GM11168 (cell line): Measurements from ENCODE around the gene VPS11.
"Not testable (repeated sequence)": the region's sequence is repeated elsewhere in the genome, so short reads cannot be mapped to it uniquely, and the experiment has no call there.

Experiments used
- in situ Hi-C: fragments of 300-500 bp; cut with MboI; formaldehyde crosslinking; loops from one replicate; pipeline ENCODE4 v1.12.0; 2022; ENCODE audit warnings: low sequenced_read_pairs; ENCODE audit not compliant: unreplicated experiment

The VPS11 gene

GRCh38 chr11:119100994-119101758 is 33.6 kb downstream of the VPS11 start:
- in situ Hi-C loops, result no loop called here

GRCh38 chr11:119101759-119102423 is 34.3 kb downstream of the VPS11 start, which contains the start of gene DPAGT1:
Gene DPAGT1 (minus strand): TSS chr11:119101853. CDS start chr11:119101655, 198 bp downstream.
- in situ Hi-C loops, result no loop called here

DNA sequence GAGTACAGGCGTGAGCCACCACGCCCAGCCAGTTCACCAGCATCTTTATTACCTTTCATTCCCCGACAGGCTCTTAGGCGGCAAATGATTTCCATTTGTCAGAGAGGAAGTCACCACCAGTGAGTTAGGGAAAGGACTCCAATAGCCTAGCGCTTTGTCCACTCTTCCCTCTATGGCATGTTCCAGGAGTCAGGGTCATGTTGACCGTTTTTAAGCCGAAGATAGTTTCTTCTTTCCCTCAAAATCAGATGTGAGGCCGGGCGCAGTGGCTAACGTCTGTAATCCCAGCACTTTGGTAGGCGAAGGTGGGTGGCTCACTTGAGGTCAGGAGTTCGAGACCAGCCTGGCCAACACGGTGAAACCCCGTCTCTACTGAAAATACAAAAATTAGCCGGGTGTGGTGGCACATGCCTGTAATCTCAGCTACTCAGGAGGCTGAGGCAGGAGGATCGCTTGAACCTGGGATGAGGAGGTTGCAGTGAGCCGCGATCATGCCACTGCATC is 35.6 kb downstream of the VPS11 start:
- in situ Hi-C loops, result not testable (repeated sequence)

- in situ Hi-C loops, result no loop called here
Observed at GRCh38 chr11:119103793-119104192, 36.2 kb downstream of the VPS11 start.

- in situ Hi-C loops, result no loop called here
Observed at GRCh38 chr11:119106564-119107537, 39.2 kb downstream of the VPS11 start, which contains the start of gene C2CD2L. Gene C2CD2L (plus strand): TSS chr11:119107344. CDS start chr11:119107742, 398 bp downstream.

- in situ Hi-C loops, result no loop called here
Observed at GRCh38 chr11:119107538-119108145, 40.0 kb downstream of the VPS11 start.

- in situ Hi-C loops, result no loop called here
Observed at GRCh38 chr11:119108146-119108856, 40.7 kb downstream of the VPS11 start.

- in situ Hi-C loops, result no loop called here
Observed at GRCh38 chr11:119108857-119109221, 41.2 kb downstream of the VPS11 start.

DNA sequence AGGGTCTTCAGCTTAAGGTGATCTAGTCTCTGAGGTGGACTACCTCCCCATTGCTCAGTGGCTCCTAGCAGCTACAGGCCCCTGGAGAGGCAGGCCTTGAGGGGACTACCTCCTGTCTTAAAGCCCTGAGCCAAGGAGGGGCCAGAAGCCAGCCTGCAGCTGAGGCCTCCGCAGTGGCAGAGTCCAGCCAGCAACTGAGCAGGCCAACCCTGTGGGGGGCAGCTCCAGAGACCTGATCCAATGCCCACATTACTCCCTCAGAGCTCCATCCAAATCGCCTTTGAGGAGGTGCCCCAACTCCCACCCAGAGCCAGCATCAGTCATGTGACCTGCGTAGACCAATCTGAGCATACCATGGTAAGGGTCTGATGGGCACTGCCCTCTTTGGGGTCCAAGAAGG is 42.2 kb downstream of the VPS11 start:
- in situ Hi-C loops, result no loop called here

DNA sequence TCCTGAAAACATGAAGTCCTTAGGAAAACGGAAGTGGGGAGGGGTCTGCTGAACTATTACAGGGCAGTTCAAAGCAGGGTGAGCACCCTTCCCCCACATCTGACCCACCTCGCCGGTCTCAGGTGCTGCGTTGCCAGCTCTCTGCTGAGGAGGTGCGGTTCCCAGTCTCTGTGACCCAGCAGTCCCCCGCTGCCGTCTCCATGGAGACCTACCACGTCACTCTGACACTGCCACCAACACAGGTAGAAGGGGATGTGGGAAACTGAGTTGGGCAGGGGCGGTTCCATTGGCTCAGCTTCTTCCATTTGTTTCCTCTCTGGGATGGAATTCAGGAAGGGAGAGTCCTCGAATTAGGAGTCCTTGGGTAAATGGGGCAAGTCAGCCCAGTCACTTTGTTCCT is 42.8 kb downstream of the VPS11 start:
- in situ Hi-C loops, result no loop called here

- in situ Hi-C loops, result no loop called here
Observed at GRCh38 chr11:119111361-119111925, 43.8 kb downstream of the VPS11 start.

GRCh38 chr11:119112314-119113020 is 44.8 kb downstream of the VPS11 start:
- in situ Hi-C loops, result no loop called here

DNA sequence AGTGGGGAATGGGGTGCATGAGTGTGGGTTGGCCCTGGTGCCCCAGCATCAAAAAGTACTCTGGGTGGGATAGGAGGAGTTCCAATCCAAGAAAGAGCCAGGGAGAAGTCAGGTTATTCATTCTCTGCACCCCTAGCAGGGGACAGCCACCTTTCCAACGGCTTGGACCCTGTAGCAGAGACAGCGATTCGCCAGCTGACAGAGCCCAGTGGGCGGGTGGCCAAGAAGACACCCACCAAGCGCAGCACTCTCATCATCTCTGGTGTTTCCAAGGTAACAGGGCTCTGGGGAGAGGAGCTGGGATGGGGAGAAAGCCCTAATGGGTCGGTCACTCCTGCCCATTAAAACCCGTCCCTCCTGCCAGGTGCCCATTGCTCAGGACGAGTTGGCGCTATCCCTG is 46.1 kb downstream of the VPS11 start:
- in situ Hi-C loops, result no loop called here

- in situ Hi-C loops, result no loop called here
Observed at GRCh38 chr11:119114351-119114750, 46.7 kb downstream of the VPS11 start.

DNA sequence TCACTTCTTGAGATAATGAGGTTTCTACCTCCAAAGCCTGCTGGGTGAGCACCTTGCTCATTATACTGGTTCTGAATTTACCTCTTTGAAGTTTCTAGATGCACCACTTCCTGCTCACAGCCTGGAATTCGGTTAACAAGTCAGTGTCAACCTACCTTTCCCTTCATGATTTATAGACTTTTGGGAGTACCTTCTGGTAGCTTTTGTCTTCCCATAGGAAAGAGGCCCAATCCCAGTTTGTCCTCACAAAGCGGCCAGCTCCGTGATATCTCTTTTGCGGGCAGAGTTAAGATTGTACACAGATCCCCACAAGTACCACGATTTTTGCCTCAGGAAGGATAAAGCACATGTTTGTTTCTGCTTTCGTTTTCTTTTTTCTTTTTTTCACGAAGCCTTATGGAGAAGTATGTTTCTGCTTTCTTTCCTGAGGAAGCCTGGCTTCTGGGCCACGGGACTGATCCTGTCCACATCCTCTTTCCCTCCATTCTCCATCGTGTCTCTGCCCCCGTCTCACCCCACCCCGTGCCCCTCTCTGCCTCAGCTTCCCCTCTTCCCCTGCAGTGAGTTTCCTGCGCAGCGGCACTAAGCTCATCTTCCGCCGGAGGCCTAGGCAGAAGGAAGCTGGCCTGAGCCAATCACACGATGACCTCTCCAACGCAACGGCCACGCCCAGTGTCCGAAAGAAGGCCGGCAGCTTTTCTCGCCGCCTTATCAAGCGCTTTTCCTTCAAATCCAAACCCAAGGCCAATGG is 48.0 kb downstream of the VPS11 start:
- in situ Hi-C loops, result no loop called here

- in situ Hi-C loops, result no loop called here
Observed at GRCh38 chr11:119116235-119116594, 48.6 kb downstream of the VPS11 start.

- in situ Hi-C loops, result no loop called here
Observed at GRCh38 chr11:119116601-119117000, 49.0 kb downstream of the VPS11 start.
